H9 (cell line): ENCODE results near the gene CGB8. TPM values are rescaled to one million over a fixed set of nuclear protein-coding genes. Genes with fewer than 3 reads are reported as not detected.

ENCODE experiments used
- DNase-seq: peaks from one replicate; pipeline ENCODE4 v3.0.0-alpha.2; 2017
- H2AFZ ChIP-seq: one replicate; pipeline ENCODE4 v1.6.1; 2013; ENCODE audit warnings: mild to moderate bottlenecking, low read length, control low read depth, moderate library complexity
- H2AK5ac ChIP-seq: 2 replicates; pipeline ENCODE4 v1.6.1; 2013; ENCODE audit warnings: low read length, control low read depth, mixed read lengths; ENCODE audit not compliant: insufficient read length
- H2BK120ac ChIP-seq: one replicate; pipeline ENCODE4 v1.6.1; 2013; ENCODE audit warnings: low read depth, mild to moderate bottlenecking, low read length, control low read depth, inconsistent platforms; ENCODE audit not compliant: poor library complexity, severe bottlenecking
- H2BK12ac ChIP-seq: 2 replicates; pipeline ENCODE4 v1.6.1; 2013; ENCODE audit warnings: low read length, control low read depth, mixed read lengths, low read depth; ENCODE audit not compliant: insufficient read length
- H2BK15ac ChIP-seq: 2 replicates; pipeline ENCODE4 v1.6.1; 2013; ENCODE audit warnings: low read depth, low read length, control low read depth
- H2BK20ac ChIP-seq: one replicate; pipeline ENCODE4 v1.6.1; 2013; ENCODE audit warnings: low read depth, mild to moderate bottlenecking, low read length, control low read depth, inconsistent platforms; ENCODE audit not compliant: poor library complexity, severe bottlenecking
- H2BK5ac ChIP-seq: 2 replicates; pipeline ENCODE4 v1.6.1; 2013; ENCODE audit warnings: low read length, control low read depth, mixed read lengths; ENCODE audit not compliant: insufficient read length
- H3K14ac ChIP-seq: 2 replicates; pipeline ENCODE4 v1.6.1; 2013; ENCODE audit warnings: low read length, control low read depth; ENCODE audit not compliant: insufficient read depth
- H3K18ac ChIP-seq: 2 replicates; pipeline ENCODE4 v1.6.1; 2013; ENCODE audit warnings: low read depth, mild to moderate bottlenecking, mixed read lengths, low read length, control low read depth; ENCODE audit not compliant: insufficient read length
- H3K23ac ChIP-seq: 2 replicates; pipeline ENCODE4 v1.6.1; 2013; ENCODE audit warnings: low read length, control low read depth, mixed read lengths, low read depth; ENCODE audit not compliant: insufficient read length
- H3K23me2 ChIP-seq: 2 replicates; pipeline ENCODE4 v1.6.1; 2013; ENCODE audit warnings: low read depth, mild to moderate bottlenecking, mixed read lengths, low read length, control low read depth; ENCODE audit not compliant: insufficient read length, poor library complexity, severe bottlenecking
- H3K27ac ChIP-seq: 2 replicates; pipeline ENCODE4 v1.5.1; 2013; ENCODE audit warnings: low read length, control low read depth, mixed read lengths, low read depth; ENCODE audit not compliant: insufficient read length
- H3K27me3 ChIP-seq: 2 replicates; pipeline ENCODE4 v1.6.1; 2013; ENCODE audit warnings: low read length, control low read depth, inconsistent platforms; ENCODE audit not compliant: insufficient read depth
- H3K4ac ChIP-seq: 2 replicates; pipeline ENCODE4 v1.6.1; 2013; ENCODE audit warnings: low read depth, mild to moderate bottlenecking, control low read depth, inconsistent platforms, low read length, moderate library complexity
- H3K4me1 ChIP-seq: 2 replicates; pipeline ENCODE4 v1.6.1; 2013; ENCODE audit warnings: low read length, control low read depth, inconsistent platforms; ENCODE audit not compliant: insufficient read depth
- H3K4me2 ChIP-seq: 2 replicates; pipeline ENCODE4 v1.6.1; 2013; ENCODE audit warnings: low read length, control low read depth, mixed read lengths; ENCODE audit not compliant: insufficient read length, insufficient read depth
- H3K56ac ChIP-seq: 2 replicates; pipeline ENCODE4 v1.6.1; 2013; ENCODE audit warnings: low read depth, mild to moderate bottlenecking, mixed read lengths, low read length, control low read depth; ENCODE audit not compliant: insufficient read length
- H3K79me1 ChIP-seq: 2 replicates; pipeline ENCODE4 v1.6.1; 2013; ENCODE audit warnings: low read depth, mild to moderate bottlenecking, moderate library complexity, low read length, control low read depth, inconsistent platforms; ENCODE audit not compliant: insufficient read depth, poor library complexity, severe bottlenecking
- H3K79me2 ChIP-seq: 2 replicates; pipeline ENCODE4 v1.6.1; 2013; ENCODE audit warnings: low read length, control low read depth, inconsistent platforms; ENCODE audit not compliant: insufficient read depth
- H3K9ac ChIP-seq: 2 replicates; pipeline ENCODE4 v1.6.1; 2013; ENCODE audit warnings: low read length, control low read depth, mixed read lengths; ENCODE audit not compliant: insufficient read length; ENCODE audit errors: extremely low read depth
- H3K9me3 ChIP-seq: one replicate; pipeline ENCODE4 v1.6.1; 2013; ENCODE audit warnings: low read depth, low read length, inconsistent platforms; ENCODE audit not compliant: control insufficient read depth
- H3T11ph ChIP-seq: one replicate; pipeline ENCODE4 v1.6.1; 2013; ENCODE audit warnings: mild to moderate bottlenecking, low read length, control low read depth, inconsistent platforms
- H4K20me1 ChIP-seq: one replicate; pipeline ENCODE4 v1.6.1; 2013; ENCODE audit not compliant: control insufficient read depth, insufficient read length, insufficient read depth
- H4K5ac ChIP-seq: 2 replicates; pipeline ENCODE4 v1.6.1; 2013; ENCODE audit warnings: low read depth, mild to moderate bottlenecking, mixed read lengths, low read length, control low read depth; ENCODE audit not compliant: insufficient read length
- H4K8ac ChIP-seq: replicated peaks from 2 replicates; pipeline ENCODE4 v1.6.1; 2013; ENCODE audit warnings: low read length, control low read depth, mixed read lengths, low read depth; ENCODE audit not compliant: insufficient read length
- H4K91ac ChIP-seq: 2 replicates; pipeline ENCODE4 v1.6.1; 2013; ENCODE audit warnings: low read depth, mild to moderate bottlenecking, moderate library complexity, mixed read lengths, low read length, control low read depth; ENCODE audit not compliant: insufficient read length
- H3K27ac Mint-ChIP-seq, 3 experiments: 2 replicates in 2 of 3; 3 replicates in 1 of 3; pipeline ENCODE4 v1.8.0; 2020 to 2021; ENCODE audit warnings: mixed read lengths in 3 of 3, mild to moderate bottlenecking in 1 of 3, moderate library complexity in 1 of 3
- H3K27me3 Mint-ChIP-seq: 2 replicates; pipeline ENCODE4 v1.8.0; 2021; ENCODE audit warnings: low read depth, mild to moderate bottlenecking, moderate library complexity, mixed read lengths
- H3K36me3 Mint-ChIP-seq, 3 experiments: 2 replicates in 2 of 3; 3 replicates in 1 of 3; pipeline ENCODE4 v1.8.0; 2020 to 2021; ENCODE audit warnings: low read depth in 3 of 3, mixed read lengths in 3 of 3; ENCODE audit not compliant: insufficient read depth in 1 of 3
- H3K4me1 Mint-ChIP-seq, 2 experiments: 2 replicates each; pipeline ENCODE4 v1.8.0; 2020; ENCODE audit warnings: mixed read lengths in 2 of 2
- H3K4me3 Mint-ChIP-seq, 2 experiments: 2 replicates in 1 of 2; 3 replicates in 1 of 2; pipeline ENCODE4 v1.8.0; 2020 to 2021; ENCODE audit warnings: mild to moderate bottlenecking in 2 of 2, mixed read lengths in 2 of 2, moderate library complexity in 1 of 2
- H3K9me3 Mint-ChIP-seq, 2 experiments: 2 replicates in 1 of 2; 3 replicates in 1 of 2; pipeline ENCODE4 v1.8.0; 2020; ENCODE audit warnings: mild to moderate bottlenecking in 2 of 2, mixed read lengths in 2 of 2, moderate library complexity in 1 of 2
- WGBS: extraction: QIAGEN DNeasy Blood & Tissue Kit; methylation state at CpG from one replicate; pipeline ENCODE4 v1.1.7; 2013; ENCODE audit warnings: missing lambda C conversion rate, low lambda C conversion rate, mixed read lengths; ENCODE audit not compliant: insufficient read length; ENCODE audit errors: extremely low coverage; 5-methylcytosine and 5-hydroxymethylcytosine counted together
- total RNA-seq: library from RNA; stranded (reverse); gene quantifications from 2 replicates; pipeline ENCODE4 v1.2.1, GENCODE V29; 2021
- TF ChIP-seq, protein P1 (sequence below): fragments of 200-600 bp; sonication (generic); conservative IDR thresholded peaks from 3 replicates; pipeline ENCODE4 v1.8.0; 2021; ENCODE audit warnings: antibody characterized with exemption, mild to moderate bottlenecking

CGB8 gene
- total RNA-seq, 1 experiment from 2014 or later: not detected

- Mint-ChIP-seq H3K4me3 (peak overlapping the region; percentile 50 to 75), H3K4me1 (peaks cover 29 to 44% of the 10 kb centered on the region in 2 experiments), H3K27me3 (peaks cover 76% of the 10 kb centered on the region), H3K9me3 (peaks cover 2 to 9% of the 10 kb centered on the region in 2 experiments; a peak in 3 of 5 replicates), H3K36me3 (peaks cover 0 to 3% (median 2%) of the 10 kb centered on the region in 3 experiments; a peak in 3 of 7 replicates), H3K27ac (no peak overlapping the region)
- no peak overlapping the region for H2BK20ac ChIP-seq
- H3K4ac ChIP-seq: no peak overlapping the region
- no peak overlapping the region for H3K27ac ChIP-seq
- no peak overlapping the region for H2AFZ ChIP-seq
- H2BK5ac ChIP-seq: no peak overlapping the region
- H2BK12ac ChIP-seq: no peak overlapping the region
- H3K14ac ChIP-seq: no peak overlapping the region
- no peak overlapping the region for H3K9ac ChIP-seq
- DNase-seq: peak; percentile 68
- no peak overlapping the region for H4K91ac ChIP-seq
- no CpG with 5 or more reads among the region's 10 CpGs for WGBS
- H2BK15ac ChIP-seq: no peak overlapping the region
- H4K5ac ChIP-seq: no peak overlapping the region
- no peaks in the 10 kb centered on the region for H3K79me1 ChIP-seq
- no peaks in the 10 kb centered on the region for H3K79me2 ChIP-seq
- H3K23ac ChIP-seq: no peak overlapping the region
- H3K4me1 ChIP-seq: peaks cover 2% of the 10 kb centered on the region; the same call in 1 of the 2 replicates
- no peak overlapping the region for H4K8ac ChIP-seq
- H3K23me2 ChIP-seq: peaks cover 3% of the 10 kb centered on the region
- no peak overlapping the region for H3K18ac ChIP-seq
- TF ChIP-seq, protein P1, sequence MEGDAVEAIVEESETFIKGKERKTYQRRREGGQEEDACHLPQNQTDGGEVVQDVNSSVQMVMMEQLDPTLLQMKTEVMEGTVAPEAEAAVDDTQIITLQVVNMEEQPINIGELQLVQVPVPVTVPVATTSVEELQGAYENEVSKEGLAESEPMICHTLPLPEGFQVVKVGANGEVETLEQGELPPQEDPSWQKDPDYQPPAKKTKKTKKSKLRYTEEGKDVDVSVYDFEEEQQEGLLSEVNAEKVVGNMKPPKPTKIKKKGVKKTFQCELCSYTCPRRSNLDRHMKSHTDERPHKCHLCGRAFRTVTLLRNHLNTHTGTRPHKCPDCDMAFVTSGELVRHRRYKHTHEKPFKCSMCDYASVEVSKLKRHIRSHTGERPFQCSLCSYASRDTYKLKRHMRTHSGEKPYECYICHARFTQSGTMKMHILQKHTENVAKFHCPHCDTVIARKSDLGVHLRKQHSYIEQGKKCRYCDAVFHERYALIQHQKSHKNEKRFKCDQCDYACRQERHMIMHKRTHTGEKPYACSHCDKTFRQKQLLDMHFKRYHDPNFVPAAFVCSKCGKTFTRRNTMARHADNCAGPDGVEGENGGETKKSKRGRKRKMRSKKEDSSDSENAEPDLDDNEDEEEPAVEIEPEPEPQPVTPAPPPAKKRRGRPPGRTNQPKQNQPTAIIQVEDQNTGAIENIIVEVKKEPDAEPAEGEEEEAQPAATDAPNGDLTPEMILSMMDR: no peak
- no peaks in the 10 kb centered on the region for H3K9me3 ChIP-seq
- peaks cover 17% of the 10 kb centered on the region; the same call in 1 of the 2 replicates for H3K27me3 ChIP-seq
- no peak overlapping the region for H2AK5ac ChIP-seq
- no peaks in the 10 kb centered on the region for H4K20me1 ChIP-seq
- no peak overlapping the region for H2BK120ac ChIP-seq
- peak overlapping the region; percentile 62 for H3K4me2 ChIP-seq
- no peak overlapping the region for H3T11ph ChIP-seq
- no peak overlapping the region for H3K56ac ChIP-seq
Observed at GRCh38 chr19:49064029-49064629, 15.2 kb upstream of the CGB8 start.
